Left forelimb (tissue), 1 donor: ENCODE data around the gene NRXN2.
A peak's percentile ranks its signal among the peaks of the same experiment; 100 is the strongest.
"Not testable (repeated sequence)": the region's sequence is repeated elsewhere in the genome, so short reads cannot be mapped to it uniquely, and the experiment has no call there.

Source experiments
- DNase-seq: peaks from one replicate; pipeline ENCODE4 v3.0.0-alpha.2; 2018; ENCODE audit warnings: low spot score

The NRXN2 gene

GRCh38 chr11:64564947-64565889, 157.8 kb downstream of the NRXN2 start:
- DNase-seq: peak; percentile 55

- DNase-seq: no peak
Measured at GRCh38 chr11:64564419-64564818, 158.6 kb downstream of the NRXN2 start.

- peak; percentile 48 for DNase-seq
Measured at GRCh38 chr11:64563966-64564365, 159.0 kb downstream of the NRXN2 start.

- DNase-seq: no peak
Measured at GRCh38 chr11:64562723-64563351, 160.2 kb downstream of the NRXN2 start.

GRCh38 chr11:64561984-64562722, 160.8 kb downstream of the NRXN2 start:
- DNase-seq: no peak

- not testable (repeated sequence) for DNase-seq
Measured at GRCh38 chr11:64561429-64561828, 161.6 kb downstream of the NRXN2 start.

GRCh38 chr11:64560941-64561340, 162.1 kb downstream of the NRXN2 start:
- no peak for DNase-seq

GRCh38 chr11:64560139-64560771, 162.7 kb downstream of the NRXN2 start:
- no peak for DNase-seq

- DNase-seq: no peak
Measured at GRCh38 chr11:64559351-64560138, 163.5 kb downstream of the NRXN2 start.

- DNase-seq: no peak
Measured at GRCh38 chr11:64558869-64559268, 164.1 kb downstream of the NRXN2 start.

- no peak for DNase-seq
Measured at GRCh38 chr11:64558065-64558745, 164.8 kb downstream of the NRXN2 start.

- no peak for DNase-seq
Measured at GRCh38 chr11:64556721-64557250, 166.2 kb downstream of the NRXN2 start.
